Measurements from ENCODE around the gene GPANK1. TPM values are rescaled to one million over a fixed set of nuclear protein-coding genes. Genes with fewer than 3 reads are reported as not detected.

GPANK1 gene
- total and polyA plus RNA-seq, 9 of the 15 experiments (the other 6 are each of a cell fraction or from before 2014, with no cell fraction given) = 32.2 to 111 (median 46.3) TPM

DNA sequence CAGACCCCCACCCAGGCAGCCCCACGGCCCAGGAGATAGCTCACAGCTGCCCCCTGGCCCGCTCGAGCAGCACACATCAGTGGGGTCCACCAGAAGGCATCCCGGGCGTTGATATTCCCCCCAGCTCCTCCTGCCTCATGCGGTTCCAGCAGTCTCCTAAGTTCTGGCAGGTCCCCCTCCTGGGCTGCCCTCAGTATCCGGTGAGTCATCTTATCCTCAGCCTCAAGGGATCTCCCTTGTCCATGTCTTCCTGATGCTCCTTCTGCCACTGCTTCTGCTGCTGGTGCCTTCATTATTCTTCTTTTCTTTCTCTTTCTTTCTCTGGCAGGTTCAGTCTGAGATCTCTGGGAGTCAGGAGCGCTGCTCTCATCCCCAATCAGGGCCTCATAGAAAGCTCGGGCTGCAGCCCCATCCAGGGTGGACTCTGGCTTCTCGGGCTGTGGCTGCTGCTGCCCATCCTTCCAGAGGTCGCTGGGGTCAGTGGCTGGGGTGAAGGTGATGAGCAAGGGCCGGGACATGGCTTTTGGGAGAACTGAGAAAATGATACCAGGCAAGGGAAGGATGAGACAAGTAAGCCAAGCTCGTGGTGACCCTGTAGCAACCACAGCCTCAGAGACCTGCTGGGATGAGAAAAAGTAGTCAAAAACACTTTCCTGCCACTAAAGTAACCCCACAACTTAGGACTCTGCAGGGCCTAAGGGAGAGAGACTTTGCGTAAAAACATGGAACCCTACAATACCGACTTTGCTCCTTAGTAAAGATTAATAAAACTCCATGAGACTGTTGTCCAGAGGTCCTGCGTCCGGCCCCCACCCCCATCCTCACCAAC lies 622 bp downstream of the GPANK1 start (continued):
- TF ChIP-seq, protein P1, sequence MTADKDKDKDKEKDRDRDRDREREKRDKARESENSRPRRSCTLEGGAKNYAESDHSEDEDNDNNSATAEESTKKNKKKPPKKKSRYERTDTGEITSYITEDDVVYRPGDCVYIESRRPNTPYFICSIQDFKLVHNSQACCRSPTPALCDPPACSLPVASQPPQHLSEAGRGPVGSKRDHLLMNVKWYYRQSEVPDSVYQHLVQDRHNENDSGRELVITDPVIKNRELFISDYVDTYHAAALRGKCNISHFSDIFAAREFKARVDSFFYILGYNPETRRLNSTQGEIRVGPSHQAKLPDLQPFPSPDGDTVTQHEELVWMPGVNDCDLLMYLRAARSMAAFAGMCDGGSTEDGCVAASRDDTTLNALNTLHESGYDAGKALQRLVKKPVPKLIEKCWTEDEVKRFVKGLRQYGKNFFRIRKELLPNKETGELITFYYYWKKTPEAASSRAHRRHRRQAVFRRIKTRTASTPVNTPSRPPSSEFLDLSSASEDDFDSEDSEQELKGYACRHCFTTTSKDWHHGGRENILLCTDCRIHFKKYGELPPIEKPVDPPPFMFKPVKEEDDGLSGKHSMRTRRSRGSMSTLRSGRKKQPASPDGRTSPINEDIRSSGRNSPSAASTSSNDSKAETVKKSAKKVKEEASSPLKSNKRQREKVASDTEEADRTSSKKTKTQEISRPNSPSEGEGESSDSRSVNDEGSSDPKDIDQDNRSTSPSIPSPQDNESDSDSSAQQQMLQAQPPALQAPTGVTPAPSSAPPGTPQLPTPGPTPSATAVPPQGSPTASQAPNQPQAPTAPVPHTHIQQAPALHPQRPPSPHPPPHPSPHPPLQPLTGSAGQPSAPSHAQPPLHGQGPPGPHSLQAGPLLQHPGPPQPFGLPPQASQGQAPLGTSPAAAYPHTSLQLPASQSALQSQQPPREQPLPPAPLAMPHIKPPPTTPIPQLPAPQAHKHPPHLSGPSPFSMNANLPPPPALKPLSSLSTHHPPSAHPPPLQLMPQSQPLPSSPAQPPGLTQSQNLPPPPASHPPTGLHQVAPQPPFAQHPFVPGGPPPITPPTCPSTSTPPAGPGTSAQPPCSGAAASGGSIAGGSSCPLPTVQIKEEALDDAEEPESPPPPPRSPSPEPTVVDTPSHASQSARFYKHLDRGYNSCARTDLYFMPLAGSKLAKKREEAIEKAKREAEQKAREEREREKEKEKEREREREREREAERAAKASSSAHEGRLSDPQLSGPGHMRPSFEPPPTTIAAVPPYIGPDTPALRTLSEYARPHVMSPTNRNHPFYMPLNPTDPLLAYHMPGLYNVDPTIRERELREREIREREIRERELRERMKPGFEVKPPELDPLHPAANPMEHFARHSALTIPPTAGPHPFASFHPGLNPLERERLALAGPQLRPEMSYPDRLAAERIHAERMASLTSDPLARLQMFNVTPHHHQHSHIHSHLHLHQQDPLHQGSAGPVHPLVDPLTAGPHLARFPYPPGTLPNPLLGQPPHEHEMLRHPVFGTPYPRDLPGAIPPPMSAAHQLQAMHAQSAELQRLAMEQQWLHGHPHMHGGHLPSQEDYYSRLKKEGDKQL (CRISPR knock-in tag; IDR thresholded peaks at IDR 0.05; ENCODE audit: borderline replicate concordance) = peak; percentile 21; the same call in 1 of the 2 replicates
- TF ChIP-seq KLF13 (tag; IDR thresholded peaks at IDR 0.05; ENCODE audit: borderline replicate concordance, low read depth) = no peak
- TF ChIP-seq EGR1 (conservative IDR thresholded peaks at IDR 0.05) = no peak
- TF ChIP-seq, protein P2, sequence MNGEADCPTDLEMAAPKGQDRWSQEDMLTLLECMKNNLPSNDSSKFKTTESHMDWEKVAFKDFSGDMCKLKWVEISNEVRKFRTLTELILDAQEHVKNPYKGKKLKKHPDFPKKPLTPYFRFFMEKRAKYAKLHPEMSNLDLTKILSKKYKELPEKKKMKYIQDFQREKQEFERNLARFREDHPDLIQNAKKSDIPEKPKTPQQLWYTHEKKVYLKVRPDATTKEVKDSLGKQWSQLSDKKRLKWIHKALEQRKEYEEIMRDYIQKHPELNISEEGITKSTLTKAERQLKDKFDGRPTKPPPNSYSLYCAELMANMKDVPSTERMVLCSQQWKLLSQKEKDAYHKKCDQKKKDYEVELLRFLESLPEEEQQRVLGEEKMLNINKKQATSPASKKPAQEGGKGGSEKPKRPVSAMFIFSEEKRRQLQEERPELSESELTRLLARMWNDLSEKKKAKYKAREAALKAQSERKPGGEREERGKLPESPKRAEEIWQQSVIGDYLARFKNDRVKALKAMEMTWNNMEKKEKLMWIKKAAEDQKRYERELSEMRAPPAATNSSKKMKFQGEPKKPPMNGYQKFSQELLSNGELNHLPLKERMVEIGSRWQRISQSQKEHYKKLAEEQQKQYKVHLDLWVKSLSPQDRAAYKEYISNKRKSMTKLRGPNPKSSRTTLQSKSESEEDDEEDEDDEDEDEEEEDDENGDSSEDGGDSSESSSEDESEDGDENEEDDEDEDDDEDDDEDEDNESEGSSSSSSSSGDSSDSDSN (IDR thresholded peaks at IDR 0.05; ENCODE audit: borderline replicate concordance in 1 of 2, low read depth in 2 of 2, low read length in 2 of 2) = no peak
- TF ChIP-seq CXXC5 (CRISPR knock-in tag; IDR thresholded peaks at IDR 0.05) = peak; percentile 23
- TF ChIP-seq, protein P3, sequence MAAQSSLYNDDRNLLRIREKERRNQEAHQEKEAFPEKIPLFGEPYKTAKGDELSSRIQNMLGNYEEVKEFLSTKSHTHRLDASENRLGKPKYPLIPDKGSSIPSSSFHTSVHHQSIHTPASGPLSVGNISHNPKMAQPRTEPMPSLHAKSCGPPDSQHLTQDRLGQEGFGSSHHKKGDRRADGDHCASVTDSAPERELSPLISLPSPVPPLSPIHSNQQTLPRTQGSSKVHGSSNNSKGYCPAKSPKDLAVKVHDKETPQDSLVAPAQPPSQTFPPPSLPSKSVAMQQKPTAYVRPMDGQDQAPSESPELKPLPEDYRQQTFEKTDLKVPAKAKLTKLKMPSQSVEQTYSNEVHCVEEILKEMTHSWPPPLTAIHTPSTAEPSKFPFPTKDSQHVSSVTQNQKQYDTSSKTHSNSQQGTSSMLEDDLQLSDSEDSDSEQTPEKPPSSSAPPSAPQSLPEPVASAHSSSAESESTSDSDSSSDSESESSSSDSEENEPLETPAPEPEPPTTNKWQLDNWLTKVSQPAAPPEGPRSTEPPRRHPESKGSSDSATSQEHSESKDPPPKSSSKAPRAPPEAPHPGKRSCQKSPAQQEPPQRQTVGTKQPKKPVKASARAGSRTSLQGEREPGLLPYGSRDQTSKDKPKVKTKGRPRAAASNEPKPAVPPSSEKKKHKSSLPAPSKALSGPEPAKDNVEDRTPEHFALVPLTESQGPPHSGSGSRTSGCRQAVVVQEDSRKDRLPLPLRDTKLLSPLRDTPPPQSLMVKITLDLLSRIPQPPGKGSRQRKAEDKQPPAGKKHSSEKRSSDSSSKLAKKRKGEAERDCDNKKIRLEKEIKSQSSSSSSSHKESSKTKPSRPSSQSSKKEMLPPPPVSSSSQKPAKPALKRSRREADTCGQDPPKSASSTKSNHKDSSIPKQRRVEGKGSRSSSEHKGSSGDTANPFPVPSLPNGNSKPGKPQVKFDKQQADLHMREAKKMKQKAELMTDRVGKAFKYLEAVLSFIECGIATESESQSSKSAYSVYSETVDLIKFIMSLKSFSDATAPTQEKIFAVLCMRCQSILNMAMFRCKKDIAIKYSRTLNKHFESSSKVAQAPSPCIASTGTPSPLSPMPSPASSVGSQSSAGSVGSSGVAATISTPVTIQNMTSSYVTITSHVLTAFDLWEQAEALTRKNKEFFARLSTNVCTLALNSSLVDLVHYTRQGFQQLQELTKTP (IDR thresholded peaks at IDR 0.05; ENCODE audit: low read depth in 1 of 2, partially characterized antibody in 2 of 2) = peak in 1 of 2 experiments; percentile 78
- TF ChIP-seq ZNF780A (CRISPR knock-in tag; IDR thresholded peaks at IDR 0.05) = no peak
- no peak for TF ChIP-seq ZNF668 (CRISPR knock-in tag; IDR thresholded peaks at IDR 0.05)
- TF ChIP-seq JUND (IDR thresholded peaks at IDR 0.05; ENCODE audit: borderline replicate concordance, low read depth, low read length) = peak; percentile 99
- peak; percentile 95 for TF ChIP-seq JUND (tag; IDR thresholded peaks at IDR 0.05; ENCODE audit: borderline replicate concordance, low read depth, low read length)
- TF ChIP-seq ELF2 (CRISPR knock-in tag; IDR thresholded peaks at IDR 0.05) = no peak; the same call in 1 of the 2 replicates
- TF ChIP-seq ZKSCAN1 (IDR thresholded peaks at IDR 0.05; ENCODE audit: low read depth, low read length) = no peak
- no peak for TF ChIP-seq SLC30A9 (CRISPR knock-in tag; IDR thresholded peaks at IDR 0.05)
- TF ChIP-seq ZNF316 (IDR thresholded peaks at IDR 0.05) = peak; percentile 64
- TF ChIP-seq HDAC1 (IDR thresholded peaks at IDR 0.05) = peak in 1 of 2 experiments; percentile 85; a peak in 2 of 4 replicates
- no peak; the same call in 1 of the 2 replicates for TF ChIP-seq PHB (CRISPR knock-in tag; IDR thresholded peaks at IDR 0.05)
